22Rv1 (cell line): ENCODE data around the gene PDIA5.

Source experiments
- CTCF ChIP-seq: fragments of 450-650 bp; IDR thresholded peaks from 2 replicates; pipeline ENCODE4 v1.5.1; 2017; ENCODE audit warnings: mild to moderate bottlenecking
- ZFX ChIP-seq: fragments of 450-650 bp; IDR thresholded peaks from 2 replicates; pipeline ENCODE4 v1.6.1; 2017; ENCODE audit warnings: antibody characterized with exemption, borderline replicate concordance

- TF ChIP-seq CTCF = no peak
- TF ChIP-seq ZFX = no peak
Measured at GRCh38 chr3:123060054-123060453, 6.8 kb upstream of the PDIA5 start.
